Measurements from ENCODE around the gene MGMT. TPM values are rescaled to one million over a fixed set of nuclear protein-coding genes. Genes with fewer than 3 reads are reported as not detected.

The MGMT gene
- total RNA-seq, 4 donors from 2014 or later, result 18.4 to 30.3 (median 27.9) TPM

- Histone ChIP-seq H3K4me3 (no peak overlapping the region), H3K27ac (replicated peaks in 1 of 4) (no peak overlapping the region), H3K36me3 (no peaks in the 10 kb centered on the region), H3K9me3 (peaks cover 0 to 4% (median 0%) of the 10 kb centered on the region in 4 donors), H3K4me1 (no peaks in the 10 kb centered on the region), H3K27me3 (peaks cover 0 to 8% (median 0%) of the 10 kb centered on the region in 4 donors)
- WGBS, result 86% methylated on average over 5 of the region's 5 CpGs
- DNase-seq (ENCODE audit: extremely low spot score), result no peak
- TF ChIP-seq CTCF (IDR thresholded peaks at IDR 0.05), result no peak
- no peak for TF ChIP-seq POLR2AphosphoS5 (IDR thresholded peaks at IDR 0.05)
- TF ChIP-seq EP300 (IDR thresholded peaks at IDR 0.05), result no peak
- no peak for TF ChIP-seq POLR2A (IDR thresholded peaks at IDR 0.05; ENCODE audit: low read depth)
- intact Hi-C loops (cut with DNase I), result no loop called here
Observed at GRCh38 chr10:129448539-129448938, 18.5 kb upstream of the MGMT start.

DNA sequence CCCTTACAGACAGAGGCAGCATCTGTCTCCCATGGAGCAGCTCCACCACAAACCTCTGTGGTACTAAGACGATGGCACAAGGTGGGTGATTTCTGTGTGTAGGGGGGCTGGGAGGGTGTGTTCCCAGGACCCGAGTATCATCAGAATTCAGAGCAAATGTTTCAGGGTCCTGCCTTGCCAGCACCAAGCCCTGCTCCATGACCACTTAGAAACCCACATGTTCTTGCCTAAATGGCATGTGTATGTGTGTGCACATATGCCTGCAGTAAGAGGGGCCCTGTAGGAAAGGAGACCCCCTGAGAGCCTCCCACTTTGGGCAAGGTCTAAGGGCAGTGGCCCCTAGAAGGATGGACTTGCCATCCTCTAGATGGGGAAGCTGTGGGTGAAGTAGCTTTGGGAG lies 17.1 kb upstream of the MGMT start:
- H3K4me3 ChIP-seq, result no peak overlapping the region
- H3K27me3 ChIP-seq, result peaks cover 0 to 19% (median 0%) of the 10 kb centered on the region in 4 donors
- intact Hi-C loops (cut with DNase I), result no loop called here
- no peak overlapping the region for H3K27ac ChIP-seq (replicated peaks in 1 of 4)
- H3K4me1 ChIP-seq, result no peaks in the 10 kb centered on the region
- TF ChIP-seq EP300 (IDR thresholded peaks at IDR 0.05) (no peak), CTCF (IDR thresholded peaks at IDR 0.05) (no peak), POLR2A (IDR thresholded peaks at IDR 0.05; ENCODE audit: low read depth) (no peak), POLR2AphosphoS5 (IDR thresholded peaks at IDR 0.05) (no peak)
- H3K36me3 ChIP-seq, result no peaks in the 10 kb centered on the region
- DNase-seq (ENCODE audit: extremely low spot score), result no peak
- WGBS, result 81% methylated on average over 2 of the region's 2 CpGs
- peaks cover 0 to 4% (median 0%) of the 10 kb centered on the region in 4 donors for H3K9me3 ChIP-seq

DNA sequence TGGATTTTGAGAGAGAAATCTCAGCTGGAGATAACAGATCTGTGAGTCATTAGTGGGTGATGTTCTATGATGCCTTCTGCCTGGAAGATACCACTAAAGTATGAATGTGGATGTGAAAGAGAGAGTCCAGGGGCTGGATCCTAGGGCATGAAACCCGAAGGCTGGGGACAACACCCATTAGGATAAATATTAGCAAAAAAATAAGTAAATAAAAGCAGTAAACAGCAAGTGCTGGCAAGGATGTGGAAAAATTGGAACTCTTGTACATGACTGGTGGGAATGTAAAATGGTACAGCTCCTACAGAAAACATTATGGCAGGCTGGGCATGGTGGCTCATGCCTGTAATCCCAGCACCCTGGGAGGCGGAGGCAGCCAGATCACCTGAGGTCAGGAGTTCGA lies 16.6 kb upstream of the MGMT start:
- TF ChIP-seq EP300 (IDR thresholded peaks at IDR 0.05) (no peak), POLR2AphosphoS5 (IDR thresholded peaks at IDR 0.05) (no peak), CTCF (IDR thresholded peaks at IDR 0.05) (no peak), POLR2A (IDR thresholded peaks at IDR 0.05; ENCODE audit: low read depth) (no peak)
- Histone ChIP-seq H3K27me3 (peaks cover 0 to 23% (median 0%) of the 10 kb centered on the region in 4 donors), H3K36me3 (no peaks in the 10 kb centered on the region), H3K4me3 (no peak overlapping the region), H3K9me3 (peaks cover 0 to 4% (median 0%) of the 10 kb centered on the region in 4 donors), H3K4me1 (no peaks in the 10 kb centered on the region), H3K27ac (replicated peaks in 1 of 4) (no peak overlapping the region)
- 85% methylated on average over 3 of the region's 3 CpGs for WGBS
- no peak for DNase-seq (ENCODE audit: extremely low spot score)
- intact Hi-C loops (cut with DNase I), result no loop called here

DNA sequence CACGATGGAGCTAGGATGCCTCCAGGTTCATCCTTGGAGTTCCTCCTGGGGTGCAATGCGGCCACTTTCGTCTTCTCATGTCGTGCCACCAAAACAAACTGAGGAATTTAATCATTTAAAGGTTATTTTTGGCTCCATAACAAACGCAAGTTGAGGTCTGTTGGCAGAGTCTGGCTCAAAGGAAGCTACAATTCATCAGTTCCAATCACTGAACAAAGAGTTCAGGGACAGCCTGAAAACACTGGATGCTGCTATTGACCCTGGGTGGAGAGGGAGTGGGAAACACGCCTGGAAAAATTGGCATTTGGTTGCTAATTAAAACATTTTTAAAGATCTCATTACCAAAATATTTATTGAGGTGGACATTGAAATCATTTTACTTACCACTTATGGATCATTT lies 11.4 kb upstream of the MGMT start:
- Histone ChIP-seq H3K27ac (replicated peaks in 1 of 4) (no peak overlapping the region), H3K36me3 (no peaks in the 10 kb centered on the region), H3K27me3 (peaks cover 0 to 55% (median 0%) of the 10 kb centered on the region in 4 donors), H3K9me3 (peaks cover 0 to 4% (median 0%) of the 10 kb centered on the region in 4 donors), H3K4me3 (no peak overlapping the region), H3K4me1 (no peaks in the 10 kb centered on the region)
- WGBS, result 84% methylated on average over 6 of the region's 6 CpGs
- intact Hi-C loops (cut with DNase I), result no loop called here
- peak in 1 of 2 donors; percentile 8 for TF ChIP-seq POLR2AphosphoS5 (IDR thresholded peaks at IDR 0.05)
- TF ChIP-seq CTCF (IDR thresholded peaks at IDR 0.05), result no peak
- no peak for DNase-seq (ENCODE audit: extremely low spot score)
